HCT116 (cell line): Measurements from ENCODE around the gene GOLGA5. TPM values are rescaled to one million over a fixed set of nuclear protein-coding genes. Genes with fewer than 3 reads are reported as not detected.

Source experiments
- ATAC-seq: fragments of 200-7000 bp; cut with Tn5 transposase; 2 replicates; pipeline ENCODE4 v1.9.1; 2020; ENCODE audit warnings: mild to moderate bottlenecking, moderate library complexity
- BruUV-seq: library from RNA; stranded (reverse); fragments of 400-500 nt; replicated peaks from 2 replicates; lab custom pipeline; 2021; lab: Mats Ljungman, UMichigan
- CTCF ChIA-PET: fragments of 300-600 bp; sonication (Branson Sonifier 250); formaldehyde crosslinking; loops from one replicate; lab custom pipeline; 2021; ENCODE audit warnings: antibody characterized with exemption; lab: Charles Lee
- POLR2A ChIA-PET: fragments of 300-600, 350-600 bp; sonication (Branson Sonifier 250); formaldehyde crosslinking; loops from one replicate; lab custom pipeline; 2021; ENCODE audit warnings: antibody characterized with exemption; lab: Charles Lee
- RAD21 ChIA-PET, 2 experiments: fragments of 300-600 bp; sonication (Branson Sonifier 250); formaldehyde crosslinking; loops; one replicate each; lab custom pipeline; 2023; ENCODE audit warnings: low total read pairs in 2 of 2; ENCODE audit not compliant: uncharacterized antibody in 2 of 2, unreplicated experiment in 2 of 2, low non-redundant PET in 1 of 2; lab: Charles Lee
- DNase-seq: peaks from one replicate; pipeline ENCODE4 v3.0.0-alpha.2; 2010; ENCODE audit warnings: low read depth, low spot score
- H2AFZ ChIP-seq: fragments of 200-600 bp; shearing (Covaris generic), sonication (generic); 2 replicates; pipeline ENCODE4 v1.6.1; 2017; ENCODE audit warnings: low read depth, mixed run types, mixed read lengths, antibody characterized with exemption, low read length; ENCODE audit not compliant: poor library complexity, severe bottlenecking
- H3K27ac ChIP-seq: 2 replicates; pipeline ENCODE4 v1.5.1; 2012; ENCODE audit warnings: low read depth, low read length
- H3K27me3 ChIP-seq: fragments of 200-600 bp; sonication (generic); 2 replicates; pipeline ENCODE4 v1.6.1; 2016; ENCODE audit warnings: mixed run types, low read length, mixed read lengths; ENCODE audit not compliant: insufficient read depth
- H3K36me3 ChIP-seq, 2 experiments: fragments of 200-500 bp in 1 of 2; fragments of 200-600 bp in 1 of 2; sonication (Bioruptor generic) in 1 of 2; sonication (generic) in 1 of 2; 2 replicates each; pipeline versions ENCODE4 v1.5.1 to v1.6.1; 2014 to 2016; ENCODE audit warnings: low read length in 2 of 2, inconsistent platforms in 1 of 2, mixed read lengths in 1 of 2, mixed run types in 1 of 2; ENCODE audit not compliant: insufficient read depth in 2 of 2, control insufficient read depth in 1 of 2
- H3K4me1 ChIP-seq, 2 experiments: fragments of 200-600 bp in 1 of 2; sonication (generic) in 1 of 2; 2 replicates each; pipeline versions ENCODE4 v1.5.1 to v1.6.1; 2012 to 2017; ENCODE audit warnings: low read length in 2 of 2, inconsistent platforms in 1 of 2, mild to moderate bottlenecking in 1 of 2, mixed read lengths in 1 of 2, mixed run types in 1 of 2, moderate library complexity in 1 of 2; ENCODE audit not compliant: insufficient read depth in 2 of 2, control insufficient read depth in 1 of 2
- H3K4me2 ChIP-seq: fragments of 200-600 bp; sonication (generic); 2 replicates; pipeline ENCODE4 v1.6.1; 2017; ENCODE audit warnings: mixed run types, low read length, mixed read lengths
- H3K4me3 ChIP-seq, 2 experiments: fragments of 200-600 bp in 1 of 2; sonication (generic) in 1 of 2; replicated peaks in 1 of 2; 2 replicates each; pipeline ENCODE4 v1.5.1; 2011 to 2016; ENCODE audit warnings: low read length in 2 of 2, control low read depth in 1 of 2, low read depth in 1 of 2, mild to moderate bottlenecking in 1 of 2, mixed read lengths in 1 of 2, mixed run types in 1 of 2
- H3K79me2 ChIP-seq: fragments of 200-600 bp; sonication (generic); 2 replicates; pipeline ENCODE4 v1.6.1; 2017; ENCODE audit warnings: mild to moderate bottlenecking, mixed run types, low read length, moderate library complexity, mixed read lengths; ENCODE audit not compliant: insufficient read depth
- H3K9ac ChIP-seq: fragments of 200-600 bp; sonication (generic); 2 replicates; pipeline ENCODE4 v1.6.1; 2016; ENCODE audit warnings: low read length, mixed read lengths
- H3K9me2 ChIP-seq: fragments of 200-600 bp; sonication (generic), shearing (Covaris generic); 2 replicates; pipeline ENCODE4 v1.6.1; 2017; ENCODE audit warnings: mixed run types, mild to moderate bottlenecking, moderate library complexity; ENCODE audit not compliant: insufficient read depth
- H3K9me3 ChIP-seq, 2 experiments: fragments of 200-500 bp in 1 of 2; fragments of 200-600 bp in 1 of 2; sonication (Bioruptor generic) in 1 of 2; sonication (generic) in 1 of 2; 2 replicates each; pipeline ENCODE4 v1.6.1; 2014 to 2017; ENCODE audit warnings: low read length in 2 of 2, mixed read lengths in 2 of 2, inconsistent platforms in 1 of 2, low read depth in 1 of 2, mild to moderate bottlenecking in 1 of 2, mixed run types in 1 of 2, moderate library complexity in 1 of 2; ENCODE audit not compliant: control insufficient read depth in 1 of 2, insufficient read depth in 1 of 2
- H4K20me1 ChIP-seq: fragments of 200-600 bp; sonication (generic), shearing (Covaris generic); 2 replicates; pipeline ENCODE4 v1.6.1; 2017; ENCODE audit warnings: mixed run types, mild to moderate bottlenecking, moderate library complexity; ENCODE audit not compliant: insufficient read depth
- ATF3 ChIP-seq: IDR thresholded peaks from 2 replicates; pipeline ENCODE4 v1.6.1; 2012
- CEBPB ChIP-seq: IDR thresholded peaks from 2 replicates; pipeline ENCODE4 v1.6.1; 2012; ENCODE audit warnings: low read depth
- ELF1 ChIP-seq: IDR thresholded peaks from 2 replicates; pipeline ENCODE4 v1.6.1; 2012; ENCODE audit warnings: low read depth, borderline replicate concordance
- EZH2 ChIP-seq: fragments of 200-600 bp; sonication (generic); IDR thresholded peaks from 2 replicates; pipeline ENCODE4 v1.6.1; 2017; ENCODE audit warnings: antibody characterized with exemption, mixed run types
- FOSL1 ChIP-seq: IDR thresholded peaks from 2 replicates; pipeline ENCODE4 v1.6.1; 2012; ENCODE audit warnings: low read depth
- JUND ChIP-seq: IDR thresholded peaks from 2 replicates; pipeline ENCODE4 v1.6.1; 2012
- MAX ChIP-seq: IDR thresholded peaks from 2 replicates; pipeline ENCODE4 v1.6.1; 2012
- POLR2A ChIP-seq: IDR thresholded peaks from 2 replicates; pipeline ENCODE4 v1.7.0; 2011; ENCODE audit warnings: borderline replicate concordance; ENCODE audit not compliant: insufficient read depth, insufficient read length; ENCODE audit errors: extremely low read depth
- POLR2AphosphoS5 ChIP-seq: IDR thresholded peaks from 2 replicates; pipeline ENCODE4 v1.6.1; 2011; ENCODE audit warnings: mild to moderate bottlenecking, low read depth, low read length, moderate library complexity
- RAD21 ChIP-seq: IDR thresholded peaks from 2 replicates; pipeline ENCODE4 v1.6.1; 2012; ENCODE audit warnings: low read depth, mild to moderate bottlenecking
- REST ChIP-seq: IDR thresholded peaks from 2 replicates; pipeline ENCODE4 v1.6.1; 2012; ENCODE audit warnings: low read depth
- SRF ChIP-seq: IDR thresholded peaks from 2 replicates; pipeline ENCODE4 v1.6.1; 2012; ENCODE audit warnings: low read depth
- YY1 ChIP-seq: IDR thresholded peaks from 2 replicates; pipeline ENCODE4 v1.6.1; 2011; ENCODE audit warnings: low read length, low read depth, moderate library complexity, mild to moderate bottlenecking; ENCODE audit not compliant: insufficient replicate concordance; ENCODE audit errors: extremely low read depth
- ZBTB33 ChIP-seq: IDR thresholded peaks from 2 replicates; pipeline ENCODE4 v1.6.1; 2011; ENCODE audit warnings: mild to moderate bottlenecking, low read length, moderate library complexity; ENCODE audit not compliant: insufficient replicate concordance; ENCODE audit errors: extremely low read depth
- ZNF274 ChIP-seq: fragments of 200-500 bp; sonication (Bioruptor generic); IDR thresholded peaks from 2 replicates; pipeline ENCODE4 v1.6.1; 2014; ENCODE audit warnings: mild to moderate bottlenecking, low read depth, low read length, inconsistent platforms
- intact Hi-C: fragments of 100-400 bp; cut with micrococcal nuclease; formaldehyde crosslinking; loops from 2 replicates; pipeline ENCODE4 v1.10.0; 2022
- total RNA-seq: library from RNA; stranded (reverse); gene quantifications from one replicate; pipeline ENCODE4 v1.2.1, GENCODE V29; 2021; ENCODE audit not compliant: unreplicated experiment

GOLGA5 gene
- total RNA-seq, 1 experiment from 2014 or later: 24.4 TPM

- ChIA-PET CTCF (no interaction called here), RAD21 (no interaction called here), POLR2A (no interaction called here)
- Histone ChIP-seq H3K4me2 (no peak overlapping the region), H3K9me3 (no peaks in the 10 kb centered on the region), H3K4me3 (no peak overlapping the region), H3K9me2 (no peaks in the 10 kb centered on the region), H4K20me1 (no peaks in the 10 kb centered on the region), H3K36me3 (no peaks in the 10 kb centered on the region), H2AFZ (no peak overlapping the region), H3K27me3 (no peaks in the 10 kb centered on the region), H3K79me2 (no peaks in the 10 kb centered on the region), H3K27ac (no peak overlapping the region), H3K9ac (no peak overlapping the region), H3K4me1 (peaks cover 0 to 13% of the 10 kb centered on the region in 2 experiments; a peak in 1 of 4 replicates)
- ATAC-seq: no peak
- TF ChIP-seq SRF (no peak), ZBTB33 (no peak), ELF1 (no peak), RAD21 (no peak), FOSL1 (no peak), YY1 (no peak), ATF3 (no peak), JUND (no peak), POLR2A (no peak), ZNF274 (no peak), REST (no peak), EZH2 (no peak), POLR2AphosphoS5 (no peak), CEBPB (no peak), MAX (no peak)
- intact Hi-C loops: no loop called here
- no peak for DNase-seq
- no TSS peak for BruUV-seq
Measured at GRCh38 chr14:92753250-92753649, 40.9 kb upstream of the GOLGA5 start.
